GM19438 (cell line): ENCODE measurements around the gene POLD2.
"Not testable (repeated sequence)": the region's sequence is repeated elsewhere in the genome, so short reads cannot be mapped to it uniquely, and the experiment has no call there.

Experiments used
- ATAC-seq: cut with Tn5 transposase; IDR thresholded peaks from one replicate; pipeline ENCODE4 v1.9.1; 2021; ENCODE audit warnings: low read depth; ENCODE audit not compliant: unreplicated experiment

The POLD2 gene

GRCh38 chr7:44139311-44140010, 16.1 kb upstream of the POLD2 start:
- ATAC-seq, result no peak

GRCh38 chr7:44138698-44139097, 15.3 kb upstream of the POLD2 start:
- ATAC-seq, result no peak

GRCh38 chr7:44136731-44137130, 13.4 kb upstream of the POLD2 start:
- no peak for ATAC-seq

- no peak for ATAC-seq
Measured at GRCh38 chr7:44134943-44135628, 11.7 kb upstream of the POLD2 start.

- ATAC-seq, result no peak
Measured at GRCh38 chr7:44133295-44133694, 9.9 kb upstream of the POLD2 start.

- ATAC-seq, result no peak
Measured at GRCh38 chr7:44132039-44132438, 8.7 kb upstream of the POLD2 start.

- no peak for ATAC-seq
Measured at GRCh38 chr7:44131173-44132029, 8.1 kb upstream of the POLD2 start.

GRCh38 chr7:44128721-44129582, 5.6 kb upstream of the POLD2 start:
- ATAC-seq, result no peak

GRCh38 chr7:44127161-44127560, 3.8 kb upstream of the POLD2 start:
- ATAC-seq, result no peak

- not testable (repeated sequence) for ATAC-seq
Measured at GRCh38 chr7:44126574-44126973, 3.2 kb upstream of the POLD2 start.

- ATAC-seq, result no peak
Measured at GRCh38 chr7:44124822-44125202, 1.5 kb upstream of the POLD2 start.

- ATAC-seq, result no peak
Measured at GRCh38 chr7:44122529-44122928, 819 bp downstream of the POLD2 start.

- ATAC-seq, result no peak
Measured at GRCh38 chr7:44121761-44122420, 1.5 kb downstream of the POLD2 start.

- no peak for ATAC-seq
Measured at GRCh38 chr7:44120395-44120794, 3.0 kb downstream of the POLD2 start.

GRCh38 chr7:44119829-44120380, 3.4 kb downstream of the POLD2 start:
- ATAC-seq, result no peak

- no peak for ATAC-seq
Measured at GRCh38 chr7:44117801-44118429, 5.4 kb downstream of the POLD2 start.

GRCh38 chr7:44116789-44117666, 6.3 kb downstream of the POLD2 start:
- no peak for ATAC-seq

- no peak for ATAC-seq
Measured at GRCh38 chr7:44116087-44116788, 7.1 kb downstream of the POLD2 start.
